A673 (cell line): Measurements from ENCODE around the gene NEGR1.

Source experiments
- EZH2 ChIP-seq: fragments of 200-600 bp; sonication (generic); IDR thresholded peaks from 2 replicates; pipeline ENCODE4 v1.6.1; 2017; ENCODE audit warnings: borderline replicate concordance, low read depth, mild to moderate bottlenecking, mixed read lengths, antibody characterized with exemption, low read length; ENCODE audit not compliant: poor library complexity, severe bottlenecking
- TF ChIP-seq, protein P1 (sequence below): fragments of 300-800, 200-600 bp; sonication (generic); conservative IDR thresholded peaks from 2 replicates; pipeline ENCODE4 v1.5.1; 2017; ENCODE audit warnings: low read depth, mild to moderate bottlenecking, antibody characterized with exemption, low read length, moderate library complexity, mixed read lengths

DNA sequence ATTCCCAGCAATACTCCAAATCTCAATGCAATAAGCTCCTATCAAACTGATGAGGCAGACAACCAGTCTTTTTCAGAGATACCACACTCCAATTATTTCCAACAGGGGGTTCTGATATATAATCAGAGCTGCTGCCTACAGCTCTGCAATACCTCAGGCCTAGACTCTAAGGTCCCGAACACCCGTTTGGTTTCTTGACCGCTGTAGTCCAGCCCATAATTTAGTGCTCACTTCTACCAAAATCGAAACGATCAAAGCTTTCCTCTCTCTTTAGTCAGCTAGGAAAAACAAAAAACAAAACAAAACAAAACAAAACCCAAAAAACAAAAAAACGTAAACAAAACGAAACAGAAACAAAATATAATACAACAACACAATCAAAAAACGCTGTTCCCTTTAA, 453.0 kb downstream of the NEGR1 start:
- TF ChIP-seq, protein P1, sequence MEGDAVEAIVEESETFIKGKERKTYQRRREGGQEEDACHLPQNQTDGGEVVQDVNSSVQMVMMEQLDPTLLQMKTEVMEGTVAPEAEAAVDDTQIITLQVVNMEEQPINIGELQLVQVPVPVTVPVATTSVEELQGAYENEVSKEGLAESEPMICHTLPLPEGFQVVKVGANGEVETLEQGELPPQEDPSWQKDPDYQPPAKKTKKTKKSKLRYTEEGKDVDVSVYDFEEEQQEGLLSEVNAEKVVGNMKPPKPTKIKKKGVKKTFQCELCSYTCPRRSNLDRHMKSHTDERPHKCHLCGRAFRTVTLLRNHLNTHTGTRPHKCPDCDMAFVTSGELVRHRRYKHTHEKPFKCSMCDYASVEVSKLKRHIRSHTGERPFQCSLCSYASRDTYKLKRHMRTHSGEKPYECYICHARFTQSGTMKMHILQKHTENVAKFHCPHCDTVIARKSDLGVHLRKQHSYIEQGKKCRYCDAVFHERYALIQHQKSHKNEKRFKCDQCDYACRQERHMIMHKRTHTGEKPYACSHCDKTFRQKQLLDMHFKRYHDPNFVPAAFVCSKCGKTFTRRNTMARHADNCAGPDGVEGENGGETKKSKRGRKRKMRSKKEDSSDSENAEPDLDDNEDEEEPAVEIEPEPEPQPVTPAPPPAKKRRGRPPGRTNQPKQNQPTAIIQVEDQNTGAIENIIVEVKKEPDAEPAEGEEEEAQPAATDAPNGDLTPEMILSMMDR, result no peak
- TF ChIP-seq EZH2, result no peak
